HepG2 (cell line): ENCODE results near the gene PCOLCE2.

Experiments used
- ELF1 ChIP-seq: sonication (generic); formaldehyde crosslinking; IDR thresholded peaks from 2 replicates; pipeline ENCODE4 v1.4.0; 2020; ENCODE audit warnings: missing genetic modification reagents
- MATR3 ChIP-seq: sonication (generic); formaldehyde crosslinking; IDR thresholded peaks from 2 replicates; pipeline ENCODE4 v1.4.0; 2020; ENCODE audit warnings: missing genetic modification reagents
- NRL ChIP-seq: sonication (generic); formaldehyde crosslinking; IDR thresholded peaks from 2 replicates; pipeline ENCODE4 v1.5.0; 2020; ENCODE audit warnings: missing genetic modification reagents, mild to moderate bottlenecking, moderate library complexity, borderline replicate concordance
- PRPF4 ChIP-seq: fragments of 200-400 bp; formaldehyde crosslinking; IDR thresholded peaks from 2 replicates; pipeline ENCODE4 v1.6.1; 2016; ENCODE audit warnings: low read length, low read depth; ENCODE audit not compliant: poor library complexity, severe bottlenecking
- ZNF569 ChIP-seq: sonication (generic); formaldehyde crosslinking; IDR thresholded peaks from 2 replicates; pipeline ENCODE4 v1.5.0; 2020; ENCODE audit warnings: mild to moderate bottlenecking, missing genetic modification reagents, moderate library complexity, borderline replicate concordance
- TF ChIP-seq, protein P1 (sequence below): sonication (generic); formaldehyde crosslinking; IDR thresholded peaks from 2 replicates; pipeline ENCODE4 v1.9.0; 2021; ENCODE audit warnings: missing genetic modification reagents, borderline replicate concordance
- TF ChIP-seq, protein P2 (sequence below): sonication (generic); formaldehyde crosslinking; IDR thresholded peaks from 2 replicates; pipeline ENCODE4 v1.5.0; 2020; ENCODE audit warnings: missing genetic modification reagents, mild to moderate bottlenecking, borderline replicate concordance
- TF ChIP-seq, protein P3 (sequence below): sonication (generic); formaldehyde crosslinking; IDR thresholded peaks from 2 replicates; pipeline ENCODE4 v1.5.0; 2020; ENCODE audit warnings: mild to moderate bottlenecking, missing genetic modification reagents, moderate library complexity
- TF ChIP-seq, protein P4 (sequence below): sonication (generic); formaldehyde crosslinking; IDR thresholded peaks from 2 replicates; pipeline ENCODE4 v1.4.0; 2020; ENCODE audit warnings: missing genetic modification reagents

DNA sequence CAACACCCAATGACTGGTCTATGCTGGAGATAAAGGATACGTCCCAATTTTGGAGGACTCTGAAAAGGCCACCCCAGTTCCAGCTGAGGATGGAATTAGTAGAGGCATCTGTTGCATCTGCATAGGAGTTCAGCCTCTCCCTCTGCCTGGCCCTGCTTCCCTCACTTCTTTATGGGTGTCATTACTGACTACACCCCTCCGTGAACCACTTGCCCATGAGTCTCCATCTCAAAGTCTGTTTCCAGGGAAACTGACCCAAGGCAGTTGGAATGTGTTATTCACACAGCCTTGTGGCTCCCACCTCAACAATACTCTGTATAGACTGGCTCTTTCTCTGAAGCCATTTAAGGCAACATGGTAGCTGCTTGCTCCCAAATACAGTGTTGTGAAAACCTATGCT lies 21.4 kb upstream of the PCOLCE2 start:
- TF ChIP-seq, protein P1, sequence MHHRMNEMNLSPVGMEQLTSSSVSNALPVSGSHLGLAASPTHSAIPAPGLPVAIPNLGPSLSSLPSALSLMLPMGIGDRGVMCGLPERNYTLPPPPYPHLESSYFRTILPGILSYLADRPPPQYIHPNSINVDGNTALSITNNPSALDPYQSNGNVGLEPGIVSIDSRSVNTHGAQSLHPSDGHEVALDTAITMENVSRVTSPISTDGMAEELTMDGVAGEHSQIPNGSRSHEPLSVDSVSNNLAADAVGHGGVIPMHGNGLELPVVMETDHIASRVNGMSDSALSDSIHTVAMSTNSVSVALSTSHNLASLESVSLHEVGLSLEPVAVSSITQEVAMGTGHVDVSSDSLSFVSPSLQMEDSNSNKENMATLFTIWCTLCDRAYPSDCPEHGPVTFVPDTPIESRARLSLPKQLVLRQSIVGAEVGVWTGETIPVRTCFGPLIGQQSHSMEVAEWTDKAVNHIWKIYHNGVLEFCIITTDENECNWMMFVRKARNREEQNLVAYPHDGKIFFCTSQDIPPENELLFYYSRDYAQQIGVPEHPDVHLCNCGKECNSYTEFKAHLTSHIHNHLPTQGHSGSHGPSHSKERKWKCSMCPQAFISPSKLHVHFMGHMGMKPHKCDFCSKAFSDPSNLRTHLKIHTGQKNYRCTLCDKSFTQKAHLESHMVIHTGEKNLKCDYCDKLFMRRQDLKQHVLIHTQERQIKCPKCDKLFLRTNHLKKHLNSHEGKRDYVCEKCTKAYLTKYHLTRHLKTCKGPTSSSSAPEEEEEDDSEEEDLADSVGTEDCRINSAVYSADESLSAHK (CRISPR knock-in tag) = no peak
- TF ChIP-seq, protein P2, sequence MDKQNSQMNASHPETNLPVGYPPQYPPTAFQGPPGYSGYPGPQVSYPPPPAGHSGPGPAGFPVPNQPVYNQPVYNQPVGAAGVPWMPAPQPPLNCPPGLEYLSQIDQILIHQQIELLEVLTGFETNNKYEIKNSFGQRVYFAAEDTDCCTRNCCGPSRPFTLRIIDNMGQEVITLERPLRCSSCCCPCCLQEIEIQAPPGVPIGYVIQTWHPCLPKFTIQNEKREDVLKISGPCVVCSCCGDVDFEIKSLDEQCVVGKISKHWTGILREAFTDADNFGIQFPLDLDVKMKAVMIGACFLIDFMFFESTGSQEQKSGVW (CRISPR knock-in tag) = no peak
- TF ChIP-seq ZNF569 (CRISPR knock-in tag) (no peak), NRL (CRISPR knock-in tag) (no peak), PRPF4 (no peak), MATR3 (CRISPR knock-in tag) (no peak), ELF1 (CRISPR knock-in tag) (no peak)
- TF ChIP-seq, protein P3, sequence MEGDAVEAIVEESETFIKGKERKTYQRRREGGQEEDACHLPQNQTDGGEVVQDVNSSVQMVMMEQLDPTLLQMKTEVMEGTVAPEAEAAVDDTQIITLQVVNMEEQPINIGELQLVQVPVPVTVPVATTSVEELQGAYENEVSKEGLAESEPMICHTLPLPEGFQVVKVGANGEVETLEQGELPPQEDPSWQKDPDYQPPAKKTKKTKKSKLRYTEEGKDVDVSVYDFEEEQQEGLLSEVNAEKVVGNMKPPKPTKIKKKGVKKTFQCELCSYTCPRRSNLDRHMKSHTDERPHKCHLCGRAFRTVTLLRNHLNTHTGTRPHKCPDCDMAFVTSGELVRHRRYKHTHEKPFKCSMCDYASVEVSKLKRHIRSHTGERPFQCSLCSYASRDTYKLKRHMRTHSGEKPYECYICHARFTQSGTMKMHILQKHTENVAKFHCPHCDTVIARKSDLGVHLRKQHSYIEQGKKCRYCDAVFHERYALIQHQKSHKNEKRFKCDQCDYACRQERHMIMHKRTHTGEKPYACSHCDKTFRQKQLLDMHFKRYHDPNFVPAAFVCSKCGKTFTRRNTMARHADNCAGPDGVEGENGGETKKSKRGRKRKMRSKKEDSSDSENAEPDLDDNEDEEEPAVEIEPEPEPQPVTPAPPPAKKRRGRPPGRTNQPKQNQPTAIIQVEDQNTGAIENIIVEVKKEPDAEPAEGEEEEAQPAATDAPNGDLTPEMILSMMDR (CRISPR knock-in tag) = no peak
- TF ChIP-seq, protein P4, sequence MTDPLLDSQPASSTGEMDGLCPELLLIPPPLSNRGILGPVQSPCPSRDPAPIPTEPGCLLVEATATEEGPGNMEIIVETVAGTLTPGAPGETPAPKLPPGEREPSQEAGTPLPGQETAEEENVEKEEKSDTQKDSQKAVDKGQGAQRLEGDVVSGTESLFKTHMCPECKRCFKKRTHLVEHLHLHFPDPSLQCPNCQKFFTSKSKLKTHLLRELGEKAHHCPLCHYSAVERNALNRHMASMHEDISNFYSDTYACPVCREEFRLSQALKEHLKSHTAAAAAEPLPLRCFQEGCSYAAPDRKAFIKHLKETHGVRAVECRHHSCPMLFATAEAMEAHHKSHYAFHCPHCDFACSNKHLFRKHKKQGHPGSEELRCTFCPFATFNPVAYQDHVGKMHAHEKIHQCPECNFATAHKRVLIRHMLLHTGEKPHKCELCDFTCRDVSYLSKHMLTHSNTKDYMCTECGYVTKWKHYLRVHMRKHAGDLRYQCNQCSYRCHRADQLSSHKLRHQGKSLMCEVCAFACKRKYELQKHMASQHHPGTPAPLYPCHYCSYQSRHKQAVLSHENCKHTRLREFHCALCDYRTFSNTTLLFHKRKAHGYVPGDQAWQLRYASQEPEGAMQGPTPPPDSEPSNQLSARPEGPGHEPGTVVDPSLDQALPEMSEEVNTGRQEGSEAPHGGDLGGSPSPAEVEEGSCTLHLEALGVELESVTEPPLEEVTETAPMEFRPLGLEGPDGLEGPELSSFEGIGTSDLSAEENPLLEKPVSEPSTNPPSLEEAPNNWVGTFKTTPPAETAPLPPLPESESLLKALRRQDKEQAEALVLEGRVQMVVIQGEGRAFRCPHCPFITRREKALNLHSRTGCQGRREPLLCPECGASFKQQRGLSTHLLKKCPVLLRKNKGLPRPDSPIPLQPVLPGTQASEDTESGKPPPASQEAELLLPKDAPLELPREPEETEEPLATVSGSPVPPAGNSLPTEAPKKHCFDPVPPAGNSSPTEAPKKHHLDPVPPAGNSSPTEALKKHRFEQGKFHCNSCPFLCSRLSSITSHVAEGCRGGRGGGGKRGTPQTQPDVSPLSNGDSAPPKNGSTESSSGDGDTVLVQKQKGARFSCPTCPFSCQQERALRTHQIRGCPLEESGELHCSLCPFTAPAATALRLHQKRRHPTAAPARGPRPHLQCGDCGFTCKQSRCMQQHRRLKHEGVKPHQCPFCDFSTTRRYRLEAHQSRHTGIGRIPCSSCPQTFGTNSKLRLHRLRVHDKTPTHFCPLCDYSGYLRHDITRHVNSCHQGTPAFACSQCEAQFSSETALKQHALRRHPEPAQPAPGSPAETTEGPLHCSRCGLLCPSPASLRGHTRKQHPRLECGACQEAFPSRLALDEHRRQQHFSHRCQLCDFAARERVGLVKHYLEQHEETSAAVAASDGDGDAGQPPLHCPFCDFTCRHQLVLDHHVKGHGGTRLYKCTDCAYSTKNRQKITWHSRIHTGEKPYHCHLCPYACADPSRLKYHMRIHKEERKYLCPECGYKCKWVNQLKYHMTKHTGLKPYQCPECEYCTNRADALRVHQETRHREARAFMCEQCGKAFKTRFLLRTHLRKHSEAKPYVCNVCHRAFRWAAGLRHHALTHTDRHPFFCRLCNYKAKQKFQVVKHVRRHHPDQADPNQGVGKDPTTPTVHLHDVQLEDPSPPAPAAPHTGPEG (CRISPR knock-in tag) = no peak
